Neural progenitor cell (in vitro differentiated cells): ENCODE measurements around the gene RENBP. TPM values are rescaled to one million over a fixed set of nuclear protein-coding genes. Genes with fewer than 3 reads are reported as not detected.
A peak's percentile ranks its signal among the peaks of the same experiment; 100 is the strongest.

Experiments used
- DNase-seq: peaks from one replicate; pipeline ENCODE4 v3.0.0-alpha.2; 2016; ENCODE audit warnings: low spot score
- H2AFZ ChIP-seq: fragments of 200-600 bp; sonication (generic); replicated peaks from 2 replicates; pipeline ENCODE4 v1.6.1; 2016; ENCODE audit warnings: antibody characterized with exemption
- H3F3A ChIP-seq: fragments of 200-600 bp; sonication (generic); 2 replicates; pipeline ENCODE4 v1.6.1; 2016; ENCODE audit warnings: antibody characterized with exemption, low read depth
- H3K27ac ChIP-seq: fragments of 200-600 bp; sonication (generic); 2 replicates; pipeline ENCODE4 v1.5.1; 2016; ENCODE audit warnings: mild to moderate bottlenecking
- H3K27me3 ChIP-seq: fragments of 200-600 bp; sonication (generic); 2 replicates; pipeline ENCODE4 v1.6.1; 2016; ENCODE audit warnings: mild to moderate bottlenecking, moderate library complexity
- H3K36me3 ChIP-seq: fragments of 200-600 bp; sonication (generic); 2 replicates; pipeline ENCODE4 v1.5.1; 2016
- H3K4me1 ChIP-seq: fragments of 200-600 bp; sonication (generic); 2 replicates; pipeline ENCODE4 v1.6.1; 2016; ENCODE audit warnings: mixed run types
- H3K4me2 ChIP-seq: fragments of 200-600 bp; sonication (generic); 2 replicates; pipeline ENCODE4 v1.6.1; 2016
- H3K4me3 ChIP-seq: fragments of 200-600 bp; sonication (generic); 2 replicates; pipeline ENCODE4 v1.5.1; 2016
- H3K79me2 ChIP-seq: fragments of 200-600 bp; sonication (generic); 2 replicates; pipeline ENCODE4 v1.6.1; 2016; ENCODE audit warnings: low read depth
- H3K9ac ChIP-seq: fragments of 200-600 bp; sonication (generic); 2 replicates; pipeline ENCODE4 v1.6.1; 2016
- H3K9me3 ChIP-seq: fragments of 200-600 bp; sonication (generic); 2 replicates; pipeline ENCODE4 v1.5.1; 2016; ENCODE audit warnings: low read depth
- H4K20me1 ChIP-seq: fragments of 200-600 bp; sonication (generic); 2 replicates; pipeline ENCODE4 v1.6.1; 2016; ENCODE audit warnings: low read depth
- H3K27ac Mint-ChIP-seq: 3 replicates; pipeline ENCODE4 v1.8.0; 2021; ENCODE audit warnings: mixed read lengths
- H3K27me3 Mint-ChIP-seq: 2 replicates; pipeline ENCODE4 v1.8.0; 2022; ENCODE audit warnings: low read depth, mild to moderate bottlenecking, inconsistent platforms, moderate library complexity, mixed read lengths; ENCODE audit not compliant: insufficient read depth
- H3K36me3 Mint-ChIP-seq: 3 replicates; pipeline ENCODE4 v1.8.0; 2021; ENCODE audit warnings: mixed read lengths
- H3K4me1 Mint-ChIP-seq: 3 replicates; pipeline ENCODE4 v1.8.0; 2021; ENCODE audit warnings: mixed read lengths
- H3K4me3 Mint-ChIP-seq: 3 replicates; pipeline ENCODE4 v1.8.0; 2021; ENCODE audit warnings: mild to moderate bottlenecking, moderate library complexity, mixed read lengths
- H3K9me3 Mint-ChIP-seq: 3 replicates; pipeline ENCODE4 v1.8.0; 2020; ENCODE audit warnings: mixed read lengths
- EZH2 ChIP-seq: fragments of 200-600 bp; sonication (generic); IDR thresholded peaks from 2 replicates; pipeline ENCODE4 v1.6.1; 2017; ENCODE audit warnings: antibody characterized with exemption, mild to moderate bottlenecking, moderate library complexity
- EZH2phosphoT487 ChIP-seq: fragments of 200-600 bp; sonication (generic); IDR thresholded peaks from 2 replicates; pipeline ENCODE4 v1.6.1; 2017; ENCODE audit warnings: antibody characterized with exemption
- microRNA-seq: library from miRNA; unstranded; fragments of <30 nt; microRNA quantifications from one replicate; pipeline ENCODE4, GENCODE V29; 2016
- small RNA-seq: library from RNA; depleted of rRNA; stranded (forward); fragments of <200 nt; gene quantifications from one replicate; pipeline ENCODE3, GENCODE V24; 2015
- total RNA-seq: library from RNA; depleted of rRNA; stranded (reverse); fragments of >200 nt; gene quantifications from 2 replicates; pipeline ENCODE4 v1.2.3, GENCODE V29; 2015; ENCODE audit warnings: low replicate concordance
- TF ChIP-seq, protein P1 (sequence below): fragments of 200-600 bp; sonication (generic); IDR thresholded peaks from 2 replicates; pipeline ENCODE4 v1.5.1; 2017; ENCODE audit warnings: antibody characterized with exemption, mild to moderate bottlenecking

The RENBP gene
- total RNA-seq, 1 donor from 2014 or later: 5.4 TPM

DNA sequence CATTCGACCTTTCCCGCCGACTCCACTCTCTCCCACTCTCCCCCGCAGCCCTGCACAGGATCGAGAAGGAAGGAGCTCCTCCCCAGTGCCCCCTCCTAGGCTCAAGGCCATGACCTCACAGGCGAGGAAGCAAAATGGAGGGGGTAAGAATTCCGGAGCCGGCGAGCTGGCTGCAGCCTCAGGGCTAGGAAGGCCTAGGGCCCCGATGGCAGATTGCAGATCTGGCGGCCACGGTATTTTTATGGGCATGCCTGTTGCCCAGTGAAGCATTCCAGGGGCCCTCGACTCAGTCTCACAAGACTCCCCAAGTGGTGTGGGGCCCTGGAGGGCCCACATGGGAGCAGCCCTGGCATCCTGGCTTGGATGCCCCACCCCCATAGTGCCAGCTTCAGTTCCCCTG, 57.5 kb downstream of the RENBP start:
- DNase-seq: no peak
- no peak for TF ChIP-seq EZH2
- no peak for TF ChIP-seq EZH2phosphoT487
- peaks cover 53% of the 10 kb centered on the region for H3K27me3 ChIP-seq
- no peak overlapping the region for H2AFZ ChIP-seq
- H3F3A ChIP-seq: no peaks in the 10 kb centered on the region
- peak overlapping the region; percentile 69 for H3K4me2 ChIP-seq
- no peaks in the 10 kb centered on the region for H3K79me2 ChIP-seq
- H3K36me3 Mint-ChIP-seq: peaks cover 2% of the 10 kb centered on the region
- H3K36me3 ChIP-seq: no peaks in the 10 kb centered on the region
- no peak overlapping the region for H3K4me3 ChIP-seq
- no peak overlapping the region for H3K9ac ChIP-seq
- H3K27ac Mint-ChIP-seq: no peak overlapping the region
- no peaks in the 10 kb centered on the region for H4K20me1 ChIP-seq
- no peak overlapping the region for H3K27ac ChIP-seq
- peaks cover 25% of the 10 kb centered on the region for H3K27me3 Mint-ChIP-seq
- H3K4me1 Mint-ChIP-seq: peaks cover 15% of the 10 kb centered on the region
- no peaks in the 10 kb centered on the region for H3K9me3 ChIP-seq
- peaks cover 10% of the 10 kb centered on the region for H3K4me1 ChIP-seq
- H3K9me3 Mint-ChIP-seq: peaks cover 23% of the 10 kb centered on the region
- H3K4me3 Mint-ChIP-seq: peak overlapping the region; percentile 81

DNA sequence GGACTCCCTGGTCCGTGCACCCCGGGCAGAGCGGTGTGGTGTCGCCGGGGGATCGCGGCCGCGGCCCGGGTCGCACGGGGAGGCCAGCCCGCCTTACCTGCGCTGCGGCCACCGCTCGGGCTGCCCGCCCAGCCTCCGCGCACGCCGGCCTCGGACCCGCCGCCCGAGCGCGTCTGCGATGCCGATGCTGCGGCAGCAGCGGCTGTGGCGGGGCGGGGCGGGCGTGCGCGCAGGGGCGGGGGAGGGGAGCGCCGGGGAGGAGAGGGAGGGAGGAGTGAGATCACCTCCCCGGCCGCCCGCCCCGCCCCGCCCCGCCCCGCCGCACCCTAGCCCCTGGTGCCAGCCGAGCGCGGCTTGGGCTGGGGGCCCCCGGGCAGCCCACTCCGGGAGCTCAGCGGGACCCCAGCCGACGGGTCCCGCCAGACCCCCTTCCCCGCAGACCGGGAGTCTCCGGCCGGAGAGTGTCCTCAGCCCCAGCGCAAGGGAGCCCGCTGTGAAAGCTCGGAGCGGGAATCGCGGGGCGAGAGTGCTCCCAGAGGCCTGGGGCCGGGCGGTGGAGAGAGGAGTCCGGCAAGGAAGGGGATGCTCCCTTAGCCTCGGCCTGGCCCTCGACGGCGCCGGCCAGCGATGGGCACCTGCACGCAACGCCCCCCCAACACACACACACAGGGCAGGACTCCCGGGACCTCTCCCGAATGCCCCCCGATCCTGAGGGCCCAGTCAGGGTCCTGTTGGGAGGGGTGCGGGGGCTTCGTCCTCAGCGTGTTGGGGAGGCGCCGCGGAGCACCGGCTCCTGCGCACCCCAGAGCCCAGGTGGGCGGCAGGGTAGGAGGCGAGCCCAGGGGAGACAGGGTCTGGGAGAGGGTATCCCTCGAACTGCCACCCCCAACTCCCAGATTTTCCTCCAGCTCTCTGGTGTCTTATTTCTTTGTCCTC, 58.2 kb downstream of the RENBP start, which contains the start of gene L1CAM:
TSS of gene L1CAM (minus strand) at position 206 of the 936 bp plus-strand sequence. CDS start 10,337 bp downstream, outside the sequence.
- Mint-ChIP-seq H3K9me3 (peaks cover 23% of the 10 kb centered on the region), H3K27ac (no peak within 1 kb of the TSS), H3K4me1 (peaks cover 15% of the 10 kb centered on the region), H3K4me3 (peak within 1 kb of the TSS; percentile 81), H3K36me3 (peaks cover 2% of the 10 kb centered on the region), H3K27me3 (peaks cover 25% of the 10 kb centered on the region)
- peaks cover 10% of the 10 kb centered on the region for H3K4me1 ChIP-seq
- H3K27ac ChIP-seq: no peak within 1 kb of the TSS
- no peaks in the 10 kb centered on the region for H3K36me3 ChIP-seq
- peak within 1 kb of the TSS; percentile 46 for H3K4me3 ChIP-seq
- H3K27me3 ChIP-seq: peaks cover 53% of the 10 kb centered on the region
- no peaks in the 10 kb centered on the region for H4K20me1 ChIP-seq
- peak; percentile 35 for TF ChIP-seq EZH2
- TF ChIP-seq, protein P1, sequence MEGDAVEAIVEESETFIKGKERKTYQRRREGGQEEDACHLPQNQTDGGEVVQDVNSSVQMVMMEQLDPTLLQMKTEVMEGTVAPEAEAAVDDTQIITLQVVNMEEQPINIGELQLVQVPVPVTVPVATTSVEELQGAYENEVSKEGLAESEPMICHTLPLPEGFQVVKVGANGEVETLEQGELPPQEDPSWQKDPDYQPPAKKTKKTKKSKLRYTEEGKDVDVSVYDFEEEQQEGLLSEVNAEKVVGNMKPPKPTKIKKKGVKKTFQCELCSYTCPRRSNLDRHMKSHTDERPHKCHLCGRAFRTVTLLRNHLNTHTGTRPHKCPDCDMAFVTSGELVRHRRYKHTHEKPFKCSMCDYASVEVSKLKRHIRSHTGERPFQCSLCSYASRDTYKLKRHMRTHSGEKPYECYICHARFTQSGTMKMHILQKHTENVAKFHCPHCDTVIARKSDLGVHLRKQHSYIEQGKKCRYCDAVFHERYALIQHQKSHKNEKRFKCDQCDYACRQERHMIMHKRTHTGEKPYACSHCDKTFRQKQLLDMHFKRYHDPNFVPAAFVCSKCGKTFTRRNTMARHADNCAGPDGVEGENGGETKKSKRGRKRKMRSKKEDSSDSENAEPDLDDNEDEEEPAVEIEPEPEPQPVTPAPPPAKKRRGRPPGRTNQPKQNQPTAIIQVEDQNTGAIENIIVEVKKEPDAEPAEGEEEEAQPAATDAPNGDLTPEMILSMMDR: no peak
- peak; percentile 45 for TF ChIP-seq EZH2phosphoT487
- DNase-seq: peak; percentile 64
- no peak within 1 kb of the TSS for H2AFZ ChIP-seq
- H3K79me2 ChIP-seq: no peaks in the 10 kb centered on the region
- H3K9ac ChIP-seq: no peak within 1 kb of the TSS
- no peaks in the 10 kb centered on the region for H3F3A ChIP-seq
- H3K4me2 ChIP-seq: peak within 1 kb of the TSS; percentile 72
- H3K9me3 ChIP-seq: no peaks in the 10 kb centered on the region

Small RNA genes within 50 kb of the gene (microRNA-seq; reads per million reads assigned to microRNA genes)
- gene MIR3202-1: not detected
- gene MIR3202-2: not detected

Small RNA genes within 50 kb of the gene (small RNA-seq; reads per million reads assigned to genes)
- gene MIR3202-1: not detected

Other genes with a start within 250 kb of the RENBP start
- 52.5 and 68.7 TPM in 2 replicates for gene BCAP31, start 220.3 kb downstream of the RENBP start, total RNA-seq
- gene ABCD1, start 219.8 kb downstream of the RENBP start, total RNA-seq: 0.79 and 5.0 TPM in 2 replicates
- gene PLXNB3, start 180.4 kb downstream of the RENBP start, total RNA-seq: 0.25 and 0.71 TPM in 2 replicates
- not detected in 2 replicates for gene SRPK3, start 163.6 kb downstream of the RENBP start, total RNA-seq
- gene IDH3G, start 150.3 kb downstream of the RENBP start, total RNA-seq: 40.3 and 50.6 TPM in 2 replicates
- 58.4 and 112 TPM in 2 replicates for gene SSR4, start 150.0 kb downstream of the RENBP start, total RNA-seq
- gene PDZD4, start 114.1 kb downstream of the RENBP start, total RNA-seq: 1.9 and 5.2 TPM in 2 replicates
- 0.49 and 1.7 TPM in 2 replicates for gene L1CAM, start 58.5 kb downstream of the RENBP start, total RNA-seq
- not detected in 2 replicates for gene AVPR2, start 40.0 kb downstream of the RENBP start, total RNA-seq
- gene ARHGAP4, start 18.4 kb downstream of the RENBP start, total RNA-seq: 5.1 and 17.9 TPM in 2 replicates
- 55.5 and 113 TPM in 2 replicates for gene NAA10, start 9.6 kb downstream of the RENBP start, total RNA-seq
- 20.7 and 57.7 TPM in 2 replicates for gene HCFC1, start 27.2 kb upstream of the RENBP start, total RNA-seq
- gene TMEM187, start 28.1 kb upstream of the RENBP start, total RNA-seq: 2.4 and 6.8 TPM in 2 replicates
- gene IRAK1, start 75.3 kb upstream of the RENBP start, total RNA-seq: 6.8 and 13.6 TPM in 2 replicates
- 26.7 and 32.4 TPM in 2 replicates for gene MECP2, start 153.1 kb upstream of the RENBP start, total RNA-seq
- not detected in 2 replicates for gene OPN1LW, start 199.6 kb upstream of the RENBP start, total RNA-seq
- gene OPN1MW, start 238.0 kb upstream of the RENBP start, total RNA-seq: not detected in 2 replicates